GM12892 (cell line): ENCODE data around the gene FAM186B.

Experiments
- POLR2A ChIP-seq: IDR thresholded peaks from 2 replicates; pipeline ENCODE4 v1.6.1; 2011; ENCODE audit warnings: low read depth, low read length, control low read depth
- POLR2AphosphoS5 ChIP-seq: IDR thresholded peaks from 2 replicates; pipeline ENCODE4 v1.6.1; 2011; ENCODE audit warnings: low read depth, low read length, control low read depth

GRCh38 chr12:49562233-49562632, 43.2 kb downstream of the FAM186B start:
- TF ChIP-seq POLR2A (no peak), POLR2AphosphoS5 (no peak)
